PFSK-1 (cell line): Measurements from ENCODE around the gene FGGY.

Experiments used
- POLR2AphosphoS5 ChIP-seq: IDR thresholded peaks from 2 replicates; pipeline ENCODE4 v1.6.1; 2012; ENCODE audit warnings: low read depth, mild to moderate bottlenecking, control low read depth, low read length, moderate library complexity
- SIN3A ChIP-seq: IDR thresholded peaks from 2 replicates; pipeline ENCODE4 v1.6.1; 2012; ENCODE audit warnings: mild to moderate bottlenecking, low read length, moderate library complexity, borderline replicate concordance; ENCODE audit not compliant: insufficient read depth
- TAF1 ChIP-seq: IDR thresholded peaks from 2 replicates; pipeline ENCODE4 v1.6.1; 2012; ENCODE audit warnings: low read length, control low read depth, borderline replicate concordance; ENCODE audit not compliant: insufficient read depth
- TF ChIP-seq, protein P1 (sequence below), 2 experiments: IDR thresholded peaks; 2 replicates each; pipeline versions ENCODE4 v1.6.1 to v1.8.0; 2011 to 2012; ENCODE audit warnings: low read depth in 2 of 2, low read length in 2 of 2, control low read depth in 1 of 2, inconsistent platforms in 1 of 2, mild to moderate bottlenecking in 1 of 2, moderate library complexity in 1 of 2; ENCODE audit not compliant: insufficient read depth in 1 of 2

DNA sequence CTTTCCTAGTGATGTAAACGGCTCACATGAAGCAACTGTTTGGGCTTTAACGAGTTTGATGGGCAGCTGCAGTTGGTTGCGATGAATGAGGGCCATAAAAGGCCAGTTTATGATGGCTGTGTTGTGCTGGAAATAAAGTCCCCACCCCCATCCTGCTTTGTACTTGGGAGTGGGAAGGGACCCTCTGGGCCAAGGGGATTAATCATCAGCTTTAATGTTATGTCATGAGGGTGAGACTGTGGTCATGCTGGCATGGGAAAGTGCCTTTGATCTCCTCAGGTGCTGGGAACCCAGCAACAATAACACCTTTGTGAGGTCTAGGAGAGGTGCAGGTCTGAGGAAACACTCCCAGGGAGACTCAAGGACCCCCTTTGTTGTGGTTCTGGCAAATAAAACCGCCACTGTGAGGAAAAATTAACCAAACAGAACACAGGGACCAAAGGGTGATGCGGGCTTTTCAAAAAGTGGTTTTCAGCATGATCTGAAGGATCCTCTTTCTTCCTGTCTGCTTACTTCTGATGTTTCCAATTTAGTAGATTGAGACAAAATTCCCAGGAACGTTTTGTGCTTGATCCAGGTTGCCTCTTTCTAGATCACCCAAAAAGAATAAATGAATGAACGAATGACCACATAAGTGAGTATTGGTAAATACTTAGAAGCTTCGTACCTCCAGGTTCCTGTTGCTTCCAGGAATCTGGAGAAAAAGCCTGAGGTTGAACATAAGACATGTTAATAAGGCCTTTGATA is 260.1 kb downstream of the FGGY start:
- TF ChIP-seq POLR2AphosphoS5 (no peak), TAF1 (no peak), SIN3A (no peak)
- TF ChIP-seq, protein P1, sequence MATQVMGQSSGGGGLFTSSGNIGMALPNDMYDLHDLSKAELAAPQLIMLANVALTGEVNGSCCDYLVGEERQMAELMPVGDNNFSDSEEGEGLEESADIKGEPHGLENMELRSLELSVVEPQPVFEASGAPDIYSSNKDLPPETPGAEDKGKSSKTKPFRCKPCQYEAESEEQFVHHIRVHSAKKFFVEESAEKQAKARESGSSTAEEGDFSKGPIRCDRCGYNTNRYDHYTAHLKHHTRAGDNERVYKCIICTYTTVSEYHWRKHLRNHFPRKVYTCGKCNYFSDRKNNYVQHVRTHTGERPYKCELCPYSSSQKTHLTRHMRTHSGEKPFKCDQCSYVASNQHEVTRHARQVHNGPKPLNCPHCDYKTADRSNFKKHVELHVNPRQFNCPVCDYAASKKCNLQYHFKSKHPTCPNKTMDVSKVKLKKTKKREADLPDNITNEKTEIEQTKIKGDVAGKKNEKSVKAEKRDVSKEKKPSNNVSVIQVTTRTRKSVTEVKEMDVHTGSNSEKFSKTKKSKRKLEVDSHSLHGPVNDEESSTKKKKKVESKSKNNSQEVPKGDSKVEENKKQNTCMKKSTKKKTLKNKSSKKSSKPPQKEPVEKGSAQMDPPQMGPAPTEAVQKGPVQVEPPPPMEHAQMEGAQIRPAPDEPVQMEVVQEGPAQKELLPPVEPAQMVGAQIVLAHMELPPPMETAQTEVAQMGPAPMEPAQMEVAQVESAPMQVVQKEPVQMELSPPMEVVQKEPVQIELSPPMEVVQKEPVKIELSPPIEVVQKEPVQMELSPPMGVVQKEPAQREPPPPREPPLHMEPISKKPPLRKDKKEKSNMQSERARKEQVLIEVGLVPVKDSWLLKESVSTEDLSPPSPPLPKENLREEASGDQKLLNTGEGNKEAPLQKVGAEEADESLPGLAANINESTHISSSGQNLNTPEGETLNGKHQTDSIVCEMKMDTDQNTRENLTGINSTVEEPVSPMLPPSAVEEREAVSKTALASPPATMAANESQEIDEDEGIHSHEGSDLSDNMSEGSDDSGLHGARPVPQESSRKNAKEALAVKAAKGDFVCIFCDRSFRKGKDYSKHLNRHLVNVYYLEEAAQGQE (IDR thresholded peaks at IDR 0.05; ENCODE audit: insufficient read depth in 1 of 2, low read depth in 2 of 2, low read length in 2 of 2): no peak
